Heart left ventricle (tissue), 13 donors: ENCODE measurements around the gene HS3ST6.

Experiments
- CTCF ChIP-seq, 12 donors: fragments of 200-600 bp; sonication (generic) in 4 of 12; IDR thresholded peaks; one replicate each; pipeline versions ENCODE4 v1.5.0 to v1.8.0; 2018 to 2022; ENCODE audit warnings: antibody characterized with exemption in 12 of 12, mild to moderate bottlenecking in 5 of 12
- POLR2A ChIP-seq, 2 donors: fragments of 450-650 bp; IDR thresholded peaks; one replicate each; pipeline ENCODE4 v1.6.1; 2017; ENCODE audit warnings: antibody characterized with exemption in 2 of 2, mild to moderate bottlenecking in 2 of 2, moderate library complexity in 2 of 2
- donor health status: ischemic (EF 13 %, LVEDD 7.1; RV severe dilation, severe dysfunction).
- donor health status: DM: no; HTN: yes; CAD: no.
- donor health status: DM: no; HTN: no; CAD: no.
- donor health status: ischemic (EF 25% LVEDD 6.9; RV normal size, moderate dysfunction).
- donor health status: ischemic (EF 25% LVEDD 5.7; RV mildly dilated, moderate dysfunction).
- donor health status: ischemic (EF 35%, LVEDD 5.7; RV mildly dilated, moderate dysfunction).
- donor health status: nonischemic (EF 11% LVEDD 7.7; RV severe dilation, severe dysfunction).
- donor health status: DM: yes; HTN: yes; CAD: no.
- donor health status: PGD.
- donor health status: ischemic (EF 29% LVEDD 5.4; RV normal size, mild dysfunction).
- donor health status: nonischemic (EF 23%, LVEDD 6.1; RV moderate dilation, normal function).

GRCh38 chr16:1945559-1946391, 27.6 kb upstream of the HS3ST6 start:
- TF ChIP-seq CTCF (IDR thresholded peaks at IDR 0.05): no peak
- no peak for TF ChIP-seq POLR2A (IDR thresholded peaks at IDR 0.05)
